Effector memory CD4-positive, alpha-beta T cell (primary cell): ENCODE data around the gene GLYAT.

ENCODE experiments used
- DNase-seq, 3 donors: peaks; one replicate each; pipeline ENCODE4 v3.0.0-alpha.2; 2020
- H3K27ac ChIP-seq: 2 replicates; pipeline ENCODE4 v1.7.0; 2013; ENCODE audit warnings: mild to moderate bottlenecking, low read length, moderate library complexity; ENCODE audit not compliant: insufficient read depth, poor library complexity, severe bottlenecking
- H3K27me3 ChIP-seq: replicated peaks from 2 replicates; pipeline ENCODE4 v1.7.0; 2013; ENCODE audit warnings: mild to moderate bottlenecking, low read length; ENCODE audit not compliant: insufficient read depth, control insufficient read depth, poor library complexity, severe bottlenecking
- H3K36me3 ChIP-seq: 2 replicates; pipeline ENCODE4 v1.7.0; 2013; ENCODE audit warnings: mild to moderate bottlenecking, low read length, moderate library complexity; ENCODE audit not compliant: control insufficient read depth, insufficient read depth
- H3K4me1 ChIP-seq: 2 replicates; pipeline ENCODE4 v1.7.0; 2013; ENCODE audit warnings: low read length, mild to moderate bottlenecking; ENCODE audit not compliant: control insufficient read depth, insufficient read depth, poor library complexity, severe bottlenecking
- H3K4me3 ChIP-seq: 2 replicates; pipeline ENCODE4 v1.7.0; 2013; ENCODE audit warnings: low read length, low read depth, mild to moderate bottlenecking; ENCODE audit not compliant: insufficient read depth, poor library complexity, severe bottlenecking
- H3K9me3 ChIP-seq: 2 replicates; pipeline ENCODE4 v1.7.0; 2013; ENCODE audit warnings: mild to moderate bottlenecking, low read length, moderate library complexity; ENCODE audit not compliant: control insufficient read depth
- total RNA-seq, 3 donors: gene quantifications; one replicate each; lab custom pipeline; 2026; lab: John Stamatoyannopoulos, UW

Gene GLYAT, protein sequence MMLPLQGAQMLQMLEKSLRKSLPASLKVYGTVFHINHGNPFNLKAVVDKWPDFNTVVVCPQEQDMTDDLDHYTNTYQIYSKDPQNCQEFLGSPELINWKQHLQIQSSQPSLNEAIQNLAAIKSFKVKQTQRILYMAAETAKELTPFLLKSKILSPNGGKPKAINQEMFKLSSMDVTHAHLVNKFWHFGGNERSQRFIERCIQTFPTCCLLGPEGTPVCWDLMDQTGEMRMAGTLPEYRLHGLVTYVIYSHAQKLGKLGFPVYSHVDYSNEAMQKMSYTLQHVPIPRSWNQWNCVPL
- total RNA-seq = 0 reads per million in 3 donors

- Histone ChIP-seq H3K9me3 (no peaks in the 10 kb centered on the region), H3K4me3 (no peak within 1 kb of the TSS), H3K27me3 (no peaks in the 10 kb centered on the region), H3K27ac (no peak within 1 kb of the TSS), H3K36me3 (no peaks in the 10 kb centered on the region), H3K4me1 (no peaks in the 10 kb centered on the region)
- DNase-seq = no peak
Observed at GRCh38 chr11:58731819-58732218, at the start of gene GLYAT. GLYAT (minus strand) TSS chr11:58731943; CDS start chr11:58724496, 7,447 bp downstream.

- DNase-seq = no peak
- no peaks in the 10 kb centered on the region for H3K27me3 ChIP-seq
- no peaks in the 10 kb centered on the region for H3K9me3 ChIP-seq
- H3K27ac ChIP-seq = no peak overlapping the region
- H3K4me1 ChIP-seq = no peaks in the 10 kb centered on the region
- H3K4me3 ChIP-seq = no peak overlapping the region
- no peaks in the 10 kb centered on the region for H3K36me3 ChIP-seq
Observed at GRCh38 chr11:58781345-58781744, 49.6 kb upstream of the GLYAT start.

DNA sequence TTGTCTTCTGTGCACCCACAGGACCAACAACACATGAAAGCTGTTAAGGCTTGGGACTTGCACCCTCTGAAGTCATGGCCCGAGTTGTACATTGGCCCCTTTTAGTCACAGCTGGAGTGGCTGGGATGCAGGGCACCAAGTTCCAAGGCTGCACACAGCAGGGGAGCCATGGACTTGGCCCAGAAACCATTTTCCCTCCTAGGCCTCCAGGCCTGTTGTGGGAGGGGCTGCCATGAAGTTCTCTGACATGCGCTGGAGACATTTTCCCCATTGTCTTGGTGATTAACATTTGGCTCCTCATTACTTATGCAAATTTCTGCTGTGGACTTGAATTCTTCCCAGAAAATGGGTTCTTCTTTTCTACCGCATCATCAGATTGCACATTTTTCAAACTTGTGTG is 48.8 kb upstream of the GLYAT start:
- H3K27me3 ChIP-seq = no peaks in the 10 kb centered on the region
- no peaks in the 10 kb centered on the region for H3K9me3 ChIP-seq
- H3K4me1 ChIP-seq = no peaks in the 10 kb centered on the region
- DNase-seq = no peak
- H3K36me3 ChIP-seq = no peaks in the 10 kb centered on the region
- H3K27ac ChIP-seq = no peak overlapping the region
- no peak overlapping the region for H3K4me3 ChIP-seq

- no peaks in the 10 kb centered on the region for H3K36me3 ChIP-seq
- no peak overlapping the region for H3K4me3 ChIP-seq
- DNase-seq = no peak
- no peaks in the 10 kb centered on the region for H3K4me1 ChIP-seq
- no peak overlapping the region for H3K27ac ChIP-seq
- no peaks in the 10 kb centered on the region for H3K9me3 ChIP-seq
- H3K27me3 ChIP-seq = no peaks in the 10 kb centered on the region
Observed at GRCh38 chr11:58776891-58777710, 45.4 kb upstream of the GLYAT start.

DNA sequence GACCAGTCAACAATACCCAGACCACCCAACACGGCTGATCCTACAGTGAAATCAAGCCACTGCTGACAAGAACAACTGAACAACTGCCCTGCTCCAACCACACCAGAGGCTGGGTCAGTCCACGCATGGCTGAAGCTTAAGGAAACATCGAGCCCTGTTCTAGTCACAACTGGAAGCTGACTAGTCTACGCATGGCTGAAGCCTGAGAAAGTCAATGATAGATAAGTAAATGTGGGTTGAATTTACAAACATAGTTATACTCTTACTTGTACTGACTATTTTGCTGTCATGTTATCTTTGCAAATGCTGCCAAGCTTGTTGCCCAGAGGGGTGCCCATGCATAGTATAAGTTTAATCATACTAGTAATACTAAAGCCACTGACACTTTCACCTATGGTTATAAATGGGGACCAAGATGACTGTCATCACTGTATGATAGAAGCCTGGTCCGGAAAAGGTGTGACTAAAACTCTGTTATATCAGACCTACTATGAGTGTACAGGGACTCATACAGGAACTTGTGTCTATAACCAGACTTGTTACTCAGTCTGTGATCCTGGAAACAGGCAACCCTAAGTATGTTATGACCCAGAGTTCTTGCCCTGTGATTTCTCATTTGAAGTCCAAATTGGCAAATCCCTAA is 43.4 kb upstream of the GLYAT start:
- H3K4me1 ChIP-seq = no peaks in the 10 kb centered on the region
- no peaks in the 10 kb centered on the region for H3K36me3 ChIP-seq
- no peak overlapping the region for H3K4me3 ChIP-seq
- no peaks in the 10 kb centered on the region for H3K9me3 ChIP-seq
- no peak for DNase-seq
- H3K27me3 ChIP-seq = no peaks in the 10 kb centered on the region
- no peak overlapping the region for H3K27ac ChIP-seq

GRCh38 chr11:58774164-58774593 is 42.4 kb upstream of the GLYAT start:
- Histone ChIP-seq H3K27me3 (no peaks in the 10 kb centered on the region), H3K27ac (no peak overlapping the region), H3K36me3 (no peaks in the 10 kb centered on the region), H3K4me1 (no peaks in the 10 kb centered on the region), H3K4me3 (no peak overlapping the region), H3K9me3 (no peaks in the 10 kb centered on the region)
- no peak for DNase-seq

DNA sequence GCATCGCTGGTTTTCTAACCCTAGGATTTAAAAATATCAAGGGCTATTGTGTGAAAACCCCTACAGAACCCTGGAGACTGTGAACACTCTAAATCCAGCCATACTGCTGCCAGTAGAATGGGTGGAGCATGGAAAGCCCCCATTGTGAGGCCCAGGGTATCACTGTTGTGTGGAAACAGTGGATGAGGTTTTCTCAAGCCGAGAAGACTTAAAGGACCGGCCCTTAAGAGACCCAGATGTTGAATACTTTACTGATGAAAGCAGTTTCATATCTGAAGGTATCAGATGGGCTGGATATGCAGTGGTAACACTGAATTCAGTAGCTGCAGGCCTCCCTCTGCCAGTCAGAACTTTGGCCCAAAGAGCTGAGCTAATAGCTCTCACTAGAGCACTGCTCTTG is 41.6 kb upstream of the GLYAT start:
- Histone ChIP-seq H3K9me3 (no peaks in the 10 kb centered on the region), H3K27ac (no peak overlapping the region), H3K4me1 (no peaks in the 10 kb centered on the region), H3K4me3 (no peak overlapping the region), H3K36me3 (no peaks in the 10 kb centered on the region), H3K27me3 (no peaks in the 10 kb centered on the region)
- no peak for DNase-seq

DNA sequence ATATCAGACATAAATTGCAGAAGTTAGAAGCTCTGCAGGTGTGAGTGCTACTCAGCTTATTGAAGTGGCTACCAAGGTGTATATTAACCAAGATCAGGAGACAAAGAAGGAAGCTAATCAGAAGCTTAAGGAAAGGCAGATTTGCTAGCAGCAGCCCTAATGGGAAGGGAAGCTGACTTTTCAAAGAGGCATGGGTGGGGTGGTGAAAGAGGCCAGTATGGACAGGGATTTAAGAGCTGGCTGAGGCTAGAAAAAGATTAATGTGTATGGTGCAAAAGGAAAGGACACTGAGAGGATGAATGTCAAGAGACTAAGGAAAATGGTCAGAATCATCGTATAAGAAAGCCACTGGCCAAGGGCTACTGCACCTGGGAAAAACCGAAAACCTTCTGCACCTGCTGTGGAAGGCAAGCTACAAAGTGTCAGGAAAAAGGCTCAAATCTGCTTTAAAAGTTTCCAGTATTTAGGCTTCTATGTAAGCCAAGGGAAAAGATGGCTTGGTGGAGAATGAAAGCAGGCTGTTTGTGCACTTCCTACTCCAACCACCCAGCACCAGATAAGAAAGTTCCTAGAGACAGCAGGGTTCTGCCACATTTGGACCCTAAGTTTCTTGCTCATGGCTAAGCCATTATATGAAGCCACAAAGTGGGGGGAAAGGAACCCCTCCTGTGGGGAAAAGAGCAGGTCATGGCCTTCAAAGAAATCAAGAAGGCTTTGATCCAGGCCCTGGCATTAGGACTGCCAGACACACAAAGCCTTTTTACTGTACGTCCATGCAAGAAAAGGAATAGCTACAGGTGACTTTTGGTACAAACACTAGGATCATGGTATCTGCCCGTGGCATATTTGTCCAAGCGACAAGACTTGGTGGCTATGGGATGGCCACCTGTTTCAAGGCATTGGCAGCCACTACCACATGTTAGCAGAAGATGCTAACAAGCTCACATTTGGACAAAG is 40.9 kb upstream of the GLYAT start:
- no peak for DNase-seq
- Histone ChIP-seq H3K4me1 (no peaks in the 10 kb centered on the region), H3K36me3 (no peaks in the 10 kb centered on the region), H3K9me3 (no peaks in the 10 kb centered on the region), H3K4me3 (no peak overlapping the region), H3K27me3 (no peaks in the 10 kb centered on the region), H3K27ac (no peak overlapping the region)

DNA sequence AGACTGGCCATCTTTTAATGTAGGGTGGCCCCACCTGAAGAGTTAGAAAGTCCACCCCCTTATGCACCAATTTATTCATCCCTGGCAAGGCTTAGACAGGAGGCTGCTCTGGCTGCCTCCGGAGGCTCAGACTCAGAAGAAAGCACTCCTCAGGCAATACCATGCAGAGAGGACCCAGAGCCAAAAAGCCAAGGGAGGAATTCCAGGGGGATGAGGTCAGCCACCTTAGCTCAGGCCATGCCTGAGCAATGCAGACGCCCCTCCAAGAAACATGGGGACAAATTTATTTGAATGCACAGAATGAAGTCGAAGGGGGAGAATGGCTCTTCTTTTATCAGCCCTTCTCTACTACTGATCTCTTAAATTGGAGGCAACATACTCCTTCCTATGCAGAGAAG is 39.7 kb upstream of the GLYAT start:
- no peak overlapping the region for H3K27ac ChIP-seq
- no peak for DNase-seq
- H3K9me3 ChIP-seq = no peaks in the 10 kb centered on the region
- no peaks in the 10 kb centered on the region for H3K4me1 ChIP-seq
- H3K36me3 ChIP-seq = no peaks in the 10 kb centered on the region
- no peaks in the 10 kb centered on the region for H3K27me3 ChIP-seq
- H3K4me3 ChIP-seq = no peak overlapping the region
